ENCODE measurements around the gene IGF1R.

The IGF1R gene

DNA sequence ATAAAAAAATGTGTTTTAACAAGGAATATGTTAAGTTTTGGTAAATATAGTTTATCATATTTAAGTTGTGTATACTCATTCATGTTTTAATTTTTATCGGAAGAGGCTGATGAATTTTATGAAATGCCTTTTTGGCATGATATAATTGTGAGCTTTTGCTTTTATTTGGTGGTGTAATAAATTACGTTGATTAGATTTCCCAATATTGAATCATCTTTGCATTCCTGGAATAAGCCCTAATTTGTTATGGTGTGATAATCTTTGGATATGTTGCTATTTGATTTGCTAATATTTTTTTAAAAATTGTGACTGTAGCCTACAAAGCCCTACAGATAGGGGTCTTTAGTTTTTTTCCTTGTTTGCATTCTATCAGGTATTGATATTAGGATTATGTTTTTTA is 107.4 kb downstream of the IGF1R start:
- H3K79me2 ChIP-seq (ENCODE audit: insufficient read depth, low read length), result no peaks in the 10 kb centered on the region
- TF ChIP-seq EZH2phosphoT487 (conservative IDR thresholded peaks at IDR 0.05; ENCODE audit: low read length), result no peak
- TF ChIP-seq, protein P1, sequence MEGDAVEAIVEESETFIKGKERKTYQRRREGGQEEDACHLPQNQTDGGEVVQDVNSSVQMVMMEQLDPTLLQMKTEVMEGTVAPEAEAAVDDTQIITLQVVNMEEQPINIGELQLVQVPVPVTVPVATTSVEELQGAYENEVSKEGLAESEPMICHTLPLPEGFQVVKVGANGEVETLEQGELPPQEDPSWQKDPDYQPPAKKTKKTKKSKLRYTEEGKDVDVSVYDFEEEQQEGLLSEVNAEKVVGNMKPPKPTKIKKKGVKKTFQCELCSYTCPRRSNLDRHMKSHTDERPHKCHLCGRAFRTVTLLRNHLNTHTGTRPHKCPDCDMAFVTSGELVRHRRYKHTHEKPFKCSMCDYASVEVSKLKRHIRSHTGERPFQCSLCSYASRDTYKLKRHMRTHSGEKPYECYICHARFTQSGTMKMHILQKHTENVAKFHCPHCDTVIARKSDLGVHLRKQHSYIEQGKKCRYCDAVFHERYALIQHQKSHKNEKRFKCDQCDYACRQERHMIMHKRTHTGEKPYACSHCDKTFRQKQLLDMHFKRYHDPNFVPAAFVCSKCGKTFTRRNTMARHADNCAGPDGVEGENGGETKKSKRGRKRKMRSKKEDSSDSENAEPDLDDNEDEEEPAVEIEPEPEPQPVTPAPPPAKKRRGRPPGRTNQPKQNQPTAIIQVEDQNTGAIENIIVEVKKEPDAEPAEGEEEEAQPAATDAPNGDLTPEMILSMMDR (IDR thresholded peaks at IDR 0.05; ENCODE audit: insufficient read depth, low read length, poor library complexity, severe bottlenecking), result no peak
- no peak overlapping the region for H3K4me3 ChIP-seq (ENCODE audit: insufficient read depth, low read length, poor library complexity, severe bottlenecking)
- no peaks in the 10 kb centered on the region for H3F3A ChIP-seq (ENCODE audit: insufficient read depth)
- peaks cover 10% of the 10 kb centered on the region; the same call in 1 of the 2 replicates for H4K20me1 ChIP-seq (ENCODE audit: low read depth, low read length)
- H3K9me3 ChIP-seq (ENCODE audit: insufficient read depth, low read length), result no peaks in the 10 kb centered on the region
- no peak overlapping the region for H3K27ac ChIP-seq (ENCODE audit: low read depth, low read length)
- no peak overlapping the region for H3K9ac ChIP-seq (ENCODE audit: low read length)
- no peak overlapping the region for H3K4me2 ChIP-seq (ENCODE audit: low read depth, low read length, poor library complexity, severe bottlenecking)
- no peaks in the 10 kb centered on the region for H3K27me3 ChIP-seq (ENCODE audit: low read length)
- H3K36me3 ChIP-seq (ENCODE audit: low read length), result no peaks in the 10 kb centered on the region
- no peaks in the 10 kb centered on the region for H3K9me2 ChIP-seq (replicated peaks; ENCODE audit: insufficient read depth, low read length)
- no peak overlapping the region for H2AFZ ChIP-seq (ENCODE audit: low read depth, low read length, severe bottlenecking)

- no peak overlapping the region for H3K27ac ChIP-seq (ENCODE audit: low read depth, low read length)
- H3K27me3 ChIP-seq (ENCODE audit: low read length), result no peaks in the 10 kb centered on the region
- no peaks in the 10 kb centered on the region for H3F3A ChIP-seq (ENCODE audit: insufficient read depth)
- H3K4me2 ChIP-seq (ENCODE audit: low read depth, low read length, poor library complexity, severe bottlenecking), result no peak overlapping the region
- TF ChIP-seq EZH2phosphoT487 (conservative IDR thresholded peaks at IDR 0.05; ENCODE audit: low read length), result no peak
- TF ChIP-seq, protein P1 (IDR thresholded peaks at IDR 0.05; ENCODE audit: insufficient read depth, low read length, poor library complexity, severe bottlenecking), result no peak
- no peak overlapping the region for H2AFZ ChIP-seq (ENCODE audit: low read depth, low read length, severe bottlenecking)
- no peak overlapping the region for H3K9ac ChIP-seq (ENCODE audit: low read length)
- no peak overlapping the region for H3K4me3 ChIP-seq (ENCODE audit: insufficient read depth, low read length, poor library complexity, severe bottlenecking)
- peaks cover 10% of the 10 kb centered on the region; the same call in 1 of the 2 replicates for H4K20me1 ChIP-seq (ENCODE audit: low read depth, low read length)
- H3K79me2 ChIP-seq (ENCODE audit: insufficient read depth, low read length), result no peaks in the 10 kb centered on the region
- no peaks in the 10 kb centered on the region for H3K9me3 ChIP-seq (ENCODE audit: insufficient read depth, low read length)
- no peaks in the 10 kb centered on the region for H3K9me2 ChIP-seq (replicated peaks; ENCODE audit: insufficient read depth, low read length)
- H3K36me3 ChIP-seq (ENCODE audit: low read length), result no peaks in the 10 kb centered on the region
Measured at GRCh38 chr15:98758224-98758623, 109.9 kb downstream of the IGF1R start.

GRCh38 chr15:98759277-98759676 is 110.9 kb downstream of the IGF1R start:
- Histone ChIP-seq H3K79me2 (ENCODE audit: insufficient read depth, low read length) (no peaks in the 10 kb centered on the region), H4K20me1 (ENCODE audit: low read depth, low read length) (peaks cover 10% of the 10 kb centered on the region; the same call in 1 of the 2 replicates), H3F3A (ENCODE audit: insufficient read depth) (no peaks in the 10 kb centered on the region), H3K27ac (ENCODE audit: low read depth, low read length) (no peak overlapping the region), H2AFZ (ENCODE audit: low read depth, low read length, severe bottlenecking) (no peak overlapping the region), H3K4me3 (ENCODE audit: insufficient read depth, low read length, poor library complexity, severe bottlenecking) (no peak overlapping the region), H3K36me3 (ENCODE audit: low read length) (no peaks in the 10 kb centered on the region), H3K9me3 (ENCODE audit: insufficient read depth, low read length) (no peaks in the 10 kb centered on the region), H3K9ac (ENCODE audit: low read length) (no peak overlapping the region), H3K27me3 (ENCODE audit: low read length) (no peaks in the 10 kb centered on the region), H3K9me2 (replicated peaks; ENCODE audit: insufficient read depth, low read length) (no peaks in the 10 kb centered on the region), H3K4me2 (ENCODE audit: low read depth, low read length, poor library complexity, severe bottlenecking) (no peak overlapping the region)
- no peak for TF ChIP-seq EZH2phosphoT487 (conservative IDR thresholded peaks at IDR 0.05; ENCODE audit: low read length)
- TF ChIP-seq, protein P1 (IDR thresholded peaks at IDR 0.05; ENCODE audit: insufficient read depth, low read length, poor library complexity, severe bottlenecking), result no peak
